Stimulated activated CD4-positive, alpha-beta T cell treated with anti-CD3 and anti-CD28 coated beads, TNF-alpha, amount 100 ng/mL, for 4 hours (primary cell): ENCODE results near the gene RASA2.
A peak's percentile ranks its signal among the peaks of the same experiment; 100 is the strongest.

Source experiments
- DNase-seq, 3 experiments: peaks; one replicate each; pipeline ENCODE4 v3.0.0-alpha.2; 2020; ENCODE audit warnings: low read depth in 3 of 3

Gene RASA2

DNA sequence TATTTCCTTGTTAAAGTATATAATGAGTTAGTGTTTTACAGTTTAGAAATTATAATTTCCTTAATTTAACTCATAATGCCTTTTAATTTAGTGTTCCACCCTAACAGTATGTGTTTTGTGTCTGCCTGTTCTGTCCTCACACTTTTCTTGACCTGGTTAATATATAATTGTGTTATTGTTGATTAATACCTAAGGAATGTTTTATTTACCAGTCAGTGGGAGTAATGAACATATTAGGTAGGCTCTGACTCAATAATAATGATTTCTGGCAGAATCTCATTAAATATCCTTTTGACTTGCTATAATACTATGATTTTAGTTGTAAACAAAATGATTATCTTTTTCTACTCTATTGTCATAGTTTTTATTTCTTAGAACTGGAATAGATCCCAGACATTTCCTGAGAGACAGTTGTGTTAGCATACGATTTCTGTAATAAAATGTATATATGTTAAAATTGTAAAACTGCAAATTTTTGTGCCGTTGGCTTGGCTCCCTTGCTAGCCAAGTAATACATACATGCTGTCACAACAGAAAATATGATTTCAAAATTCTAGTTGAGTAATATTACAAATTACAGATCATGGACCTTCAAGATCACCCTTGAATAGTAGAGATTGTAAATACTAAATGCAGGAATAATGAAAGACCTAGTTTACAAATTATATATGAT is 51.9 kb downstream of the RASA2 start:
- no peak for DNase-seq

DNA sequence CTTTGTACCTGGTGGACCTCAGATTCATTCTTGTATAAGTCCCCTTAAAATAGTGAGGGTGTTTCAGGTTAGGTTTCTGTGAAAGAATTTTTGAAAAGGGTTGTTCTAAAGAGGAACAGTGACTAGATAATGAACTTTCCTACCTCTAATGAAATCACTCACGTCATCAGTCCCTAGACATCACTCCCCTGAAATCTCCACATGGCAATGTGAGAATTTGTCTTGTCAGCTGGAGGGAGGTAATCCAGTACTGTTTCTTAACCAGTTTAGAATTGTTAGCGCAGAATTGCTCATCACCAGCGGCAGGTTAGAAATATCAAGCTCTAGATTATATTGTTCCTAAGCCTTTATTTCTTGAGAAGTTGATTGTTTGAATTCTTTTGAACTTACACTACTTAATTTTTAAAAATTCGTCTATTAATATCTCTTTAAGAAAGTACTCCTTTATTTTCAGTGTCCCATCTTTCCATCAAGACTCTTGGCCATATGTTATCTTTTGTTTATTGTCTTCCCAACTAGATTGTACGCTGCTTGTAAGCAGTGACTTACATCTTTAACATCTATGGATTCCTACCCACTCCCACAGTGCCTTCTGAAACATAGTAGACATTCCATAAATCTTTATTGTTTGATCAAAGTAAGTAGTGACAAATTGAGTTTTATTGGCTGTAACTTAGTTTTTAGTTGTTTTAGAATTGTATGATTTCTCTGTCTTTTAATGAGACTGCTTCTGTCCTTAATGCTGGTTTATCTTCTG is 52.8 kb downstream of the RASA2 start:
- DNase-seq = no peak

DNA sequence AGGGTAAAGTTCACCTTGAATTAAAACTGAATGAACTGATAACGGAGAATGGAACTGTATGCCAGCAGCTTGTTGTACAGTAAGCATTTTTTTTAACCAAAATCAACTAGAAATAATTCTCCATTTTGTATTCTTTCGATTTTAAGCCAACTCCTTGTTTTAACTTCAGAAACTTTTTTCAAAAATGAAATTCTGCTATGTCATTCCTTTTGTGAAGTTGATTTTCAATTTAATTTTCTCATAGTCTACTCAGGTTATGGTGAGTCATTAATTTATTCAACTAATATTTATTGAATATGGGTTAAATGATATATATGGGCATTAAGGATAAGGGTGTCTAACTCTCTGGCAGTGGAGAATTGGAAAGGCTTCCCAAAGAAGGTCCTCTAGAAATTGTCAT is 53.7 kb downstream of the RASA2 start:
- DNase-seq = no peak

DNA sequence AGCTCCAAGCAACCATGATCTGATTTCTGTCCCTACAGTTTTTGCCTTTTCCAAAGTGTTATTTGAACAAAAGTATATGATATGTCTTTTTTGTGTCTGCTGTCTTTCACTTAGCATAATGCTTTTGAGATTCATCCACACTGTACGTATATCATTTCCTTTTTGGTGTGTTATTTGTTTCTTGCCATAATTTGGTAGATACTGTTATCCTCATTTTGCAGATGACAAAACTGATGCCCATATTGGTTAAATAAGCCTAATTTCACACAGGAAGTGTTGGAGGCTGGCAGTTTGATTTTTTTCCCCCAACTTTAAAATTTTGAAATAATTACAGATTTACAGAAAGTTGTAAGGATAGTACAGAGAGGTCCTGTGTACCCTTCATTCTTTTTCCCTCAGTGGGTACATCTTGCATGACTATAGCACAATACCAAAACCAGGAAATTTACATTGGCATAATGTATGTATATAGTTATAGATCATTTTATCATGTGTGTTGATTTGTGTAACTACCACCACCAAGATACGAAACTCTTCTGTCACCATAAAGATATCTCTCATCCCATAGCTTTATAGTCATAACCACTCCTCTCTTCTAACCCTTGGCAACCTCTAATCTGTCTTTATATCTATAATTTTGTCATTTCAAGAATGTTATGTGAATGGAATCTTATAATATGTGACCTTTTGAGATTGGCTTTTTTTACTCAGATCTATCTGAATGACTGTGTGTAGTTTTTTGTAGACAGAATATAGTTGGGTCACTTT is 55.6 kb downstream of the RASA2 start:
- DNase-seq = no peak

DNA sequence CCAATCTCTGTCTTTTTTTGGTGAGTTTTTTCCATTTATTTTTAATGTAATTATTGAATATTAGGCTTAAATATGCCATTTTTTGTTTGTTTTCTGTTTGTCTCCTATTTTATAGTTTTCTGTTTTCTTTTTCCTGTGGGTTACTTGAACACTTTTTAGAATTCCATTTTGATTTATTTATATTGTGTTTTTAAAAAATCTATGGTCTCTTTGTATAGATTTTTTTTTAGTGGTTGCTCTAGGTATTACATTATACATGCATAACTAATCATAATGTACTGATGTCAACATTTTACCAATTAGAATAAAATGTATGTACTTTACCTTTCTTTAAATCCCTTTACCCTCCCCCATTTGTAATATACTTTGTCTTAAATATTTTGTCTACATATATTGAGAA is 56.2 kb downstream of the RASA2 start:
- no peak for DNase-seq

DNA sequence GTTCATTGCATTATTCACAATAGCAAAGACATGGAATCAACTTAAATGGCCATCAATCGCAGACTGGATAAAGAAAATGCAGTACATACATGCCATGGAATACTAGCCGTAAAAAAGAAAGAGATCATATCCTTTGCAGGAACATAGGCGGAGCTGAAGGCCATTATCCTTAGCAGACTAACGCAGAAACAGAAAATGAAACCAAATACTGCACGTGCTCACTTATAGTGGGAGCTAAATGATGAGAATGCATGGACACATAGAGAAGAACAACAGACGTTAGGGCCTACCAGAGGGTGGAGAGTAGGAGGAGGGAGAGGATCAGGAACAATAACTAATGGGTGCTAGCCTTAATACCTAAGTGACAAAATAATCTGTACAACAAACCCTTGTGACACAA is 57.9 kb downstream of the RASA2 start:
- no peak for DNase-seq

DNA sequence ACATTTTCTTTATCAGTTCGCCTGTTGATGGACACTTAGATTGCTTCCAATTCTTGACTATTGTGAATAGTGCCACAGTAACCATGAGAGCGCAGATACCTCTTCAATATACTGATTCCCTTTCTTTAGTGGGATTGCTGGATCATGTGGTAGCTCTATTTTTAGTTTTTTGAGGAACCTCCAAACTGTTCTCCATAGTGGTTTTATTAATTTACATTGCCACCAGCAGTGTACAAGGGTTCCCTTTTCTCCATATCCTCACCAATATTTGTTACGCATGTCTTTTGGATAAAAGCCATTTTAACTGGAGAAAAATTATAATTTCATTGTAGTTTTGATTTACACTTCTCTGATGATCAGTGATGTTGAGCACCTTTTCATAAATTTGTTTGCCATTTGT is 59.3 kb downstream of the RASA2 start:
- no peak for DNase-seq

DNA sequence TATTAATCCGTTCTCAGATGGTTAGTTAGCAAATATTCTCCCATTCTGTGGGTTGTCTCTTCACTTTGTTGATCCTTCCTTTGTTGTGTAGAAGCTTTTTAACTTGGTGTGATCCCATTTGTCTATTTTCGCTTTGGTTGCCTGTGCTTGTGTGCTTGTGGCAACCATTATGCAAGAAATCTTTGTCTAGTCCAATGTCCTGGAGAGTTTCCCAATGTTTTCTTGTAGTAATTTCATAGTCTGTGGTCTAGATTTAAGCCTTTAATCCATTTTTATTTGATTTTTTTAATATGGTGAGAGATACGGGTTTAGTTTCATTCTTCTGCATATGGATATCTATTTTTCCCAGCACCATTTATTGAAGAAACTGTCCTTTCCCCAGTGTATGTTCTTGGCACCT is 59.8 kb downstream of the RASA2 start:
- no peak for DNase-seq

DNA sequence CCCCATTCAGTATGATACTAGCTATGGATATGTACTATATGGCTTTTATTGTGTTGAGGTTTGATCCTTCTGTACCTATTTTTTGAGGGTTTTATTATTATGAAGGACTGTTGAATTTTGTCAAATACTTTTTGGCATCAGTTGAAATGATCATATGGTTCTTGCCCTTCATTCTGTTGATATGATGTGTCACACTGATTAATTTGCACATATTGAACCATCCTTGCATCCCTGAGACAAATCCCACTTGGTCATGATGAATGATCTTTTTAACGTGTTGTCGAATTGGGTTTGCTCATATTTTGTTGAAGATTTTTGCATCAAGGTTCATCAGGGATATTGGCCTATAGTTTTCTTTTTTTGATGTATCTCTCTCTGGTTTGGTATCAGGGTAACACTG is 61.0 kb downstream of the RASA2 start:
- DNase-seq = no peak

DNA sequence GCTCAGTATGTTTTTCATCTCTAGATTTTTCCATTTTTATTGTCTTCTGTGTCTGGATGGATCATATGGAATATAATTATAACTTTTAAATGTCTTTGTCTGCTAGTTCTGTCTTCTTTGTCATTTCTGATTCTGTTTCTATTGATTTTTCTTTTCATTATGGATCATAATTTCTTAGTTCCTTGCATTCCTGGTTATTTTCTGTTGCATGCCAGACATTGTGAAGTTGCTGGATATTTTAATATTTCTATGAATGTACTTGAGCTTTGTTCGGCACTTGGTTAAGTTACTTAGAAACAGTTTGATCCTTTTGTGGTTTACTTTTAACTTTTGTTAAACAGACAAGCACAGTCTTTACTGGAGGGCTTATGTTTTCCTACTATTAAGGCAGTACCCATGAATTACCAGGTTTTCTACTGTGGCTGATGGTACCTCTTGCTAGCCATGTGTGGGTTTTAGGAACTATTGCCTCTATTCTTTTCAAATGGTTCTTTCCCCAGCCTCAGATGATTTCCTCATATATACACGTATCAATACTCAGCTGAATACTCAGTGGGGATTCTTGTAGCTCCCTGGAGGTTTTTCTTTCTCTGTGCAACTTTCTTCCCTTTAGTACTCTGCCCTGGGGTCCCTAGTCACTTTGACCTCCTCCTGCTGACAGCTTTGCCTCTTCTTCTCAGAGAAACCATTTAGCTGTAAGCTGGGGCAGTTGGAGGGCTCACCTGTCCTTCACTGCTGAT is 64.3 kb downstream of the RASA2 start:
- DNase-seq = no peak

DNA sequence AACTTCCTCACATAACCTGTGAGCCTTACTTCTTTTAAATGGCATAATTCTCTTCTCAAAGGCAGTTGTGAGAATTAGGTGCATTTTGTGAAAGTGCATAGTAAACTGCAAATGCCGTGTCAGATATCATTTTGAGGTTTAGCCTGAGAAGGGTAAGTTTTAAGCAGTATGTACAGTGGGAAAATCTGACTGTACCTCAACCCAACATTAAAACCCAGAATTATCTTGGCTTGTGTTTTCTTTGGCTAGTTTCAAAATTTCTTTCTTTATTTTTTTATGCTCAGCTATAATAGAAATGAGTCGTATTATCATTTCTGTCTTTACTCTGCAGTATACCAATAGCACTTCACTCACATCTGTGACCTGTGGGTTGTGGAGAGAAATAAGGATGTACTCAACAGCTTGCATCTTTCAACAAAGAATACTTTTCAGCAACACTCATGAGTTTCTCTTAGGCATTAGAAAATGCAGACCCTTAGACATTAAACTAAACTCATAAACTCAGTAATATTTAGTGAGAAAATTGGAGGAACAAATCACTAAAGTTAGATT is 65.7 kb downstream of the RASA2 start:
- DNase-seq = no peak

DNA sequence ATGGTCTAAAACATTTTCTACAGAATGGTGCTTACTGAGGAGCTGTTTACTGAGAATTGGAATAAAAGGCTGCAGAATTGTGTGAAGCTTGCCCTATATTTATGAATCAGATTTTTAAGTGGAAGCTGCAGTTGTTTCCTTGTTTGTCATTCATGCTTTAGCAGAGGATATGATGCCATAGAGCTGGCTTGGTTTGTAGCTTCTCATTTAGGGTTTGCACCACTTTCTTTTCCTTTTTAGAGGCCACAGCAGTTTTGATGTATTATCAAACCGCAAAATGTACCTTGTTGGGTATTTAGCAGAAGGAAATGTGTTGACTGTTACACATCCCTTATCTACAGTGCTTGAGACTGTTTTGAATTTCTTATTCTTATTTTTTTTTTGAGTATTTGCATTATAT is 66.2 kb downstream of the RASA2 start:
- no peak for DNase-seq

DNA sequence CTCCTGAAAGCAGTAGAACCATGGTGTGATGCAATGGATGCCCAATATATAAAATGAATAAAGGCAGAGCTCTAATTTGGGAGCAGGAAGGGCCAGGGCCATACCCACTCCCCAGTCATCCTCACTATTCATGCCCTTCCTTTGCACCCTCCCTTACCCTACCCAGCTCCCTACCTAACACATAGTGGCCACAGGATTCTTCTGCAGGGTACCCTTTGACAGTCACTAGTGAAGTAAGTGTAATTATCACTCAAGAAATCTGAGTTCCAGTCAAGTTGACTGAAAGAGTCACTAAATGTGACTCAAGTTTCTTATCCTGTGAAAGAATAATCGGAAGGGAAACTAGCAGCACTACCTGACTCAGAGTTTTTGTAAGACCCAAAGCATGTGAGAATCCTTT is 69.2 kb downstream of the RASA2 start:
- no peak for DNase-seq

DNA sequence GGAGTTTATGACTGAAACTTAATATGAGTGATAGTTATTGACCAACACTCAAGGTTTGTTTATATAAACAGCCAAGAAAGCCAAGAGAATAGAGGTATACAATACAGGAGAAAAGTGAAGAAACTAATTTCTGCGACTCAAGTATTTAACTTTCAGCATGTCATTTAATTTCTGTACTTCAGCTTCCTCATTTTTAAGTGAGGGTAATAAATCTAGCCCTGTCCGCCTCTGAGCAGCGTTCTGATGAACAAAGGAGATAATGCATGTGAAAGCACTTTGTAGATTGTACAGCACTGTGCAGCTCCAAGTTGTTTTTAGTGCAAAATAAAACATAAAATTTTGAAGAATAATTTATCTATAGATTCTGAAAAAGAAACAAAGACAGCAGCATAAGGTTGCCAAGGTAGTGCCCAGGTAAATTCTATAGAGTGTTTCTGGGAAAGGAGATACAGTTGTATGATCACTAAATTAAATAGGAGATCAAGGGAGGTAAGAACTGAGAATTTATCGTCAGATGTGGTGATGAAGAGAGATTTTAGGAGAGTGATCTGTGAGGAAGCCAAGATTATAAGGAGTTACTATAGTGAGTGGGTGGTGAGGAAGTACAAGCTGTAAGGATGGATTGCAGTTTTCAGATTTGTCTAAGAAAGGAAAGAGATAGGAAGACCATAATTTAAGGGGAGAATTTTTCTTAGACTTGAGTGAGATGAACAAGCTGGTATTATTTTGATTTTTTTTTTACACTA is 71.3 kb downstream of the RASA2 start:
- DNase-seq = no peak

DNA sequence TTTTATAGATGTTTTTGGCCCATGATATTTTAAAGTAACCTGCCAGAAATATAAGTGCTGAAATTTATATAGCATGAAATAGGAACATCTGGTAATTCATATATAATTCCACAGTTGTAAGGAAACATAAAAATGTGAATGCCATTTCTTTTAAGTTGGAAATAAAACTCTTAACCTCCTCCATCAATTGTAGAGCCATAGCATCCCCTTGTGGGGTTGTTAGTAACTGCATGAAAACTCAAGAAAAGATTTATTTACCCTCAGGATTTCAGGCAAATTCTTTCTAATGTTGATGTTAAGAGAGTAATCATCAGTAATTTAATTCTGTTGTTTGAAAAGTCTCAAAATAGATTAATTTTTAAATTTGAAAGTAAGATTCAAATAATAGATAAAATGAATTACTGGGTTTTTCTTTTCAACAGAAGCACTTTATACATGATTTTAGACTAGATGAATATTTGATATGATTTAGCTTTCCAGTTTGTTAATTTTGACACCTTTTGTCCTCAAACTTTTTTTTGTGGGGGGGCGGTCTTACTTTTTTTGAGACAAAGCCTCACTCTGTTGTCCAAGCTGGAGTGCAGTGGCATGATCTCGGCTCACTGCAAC is 74.7 kb downstream of the RASA2 start:
- DNase-seq = peak in 1 of 3 experiments; percentile 26

DNA sequence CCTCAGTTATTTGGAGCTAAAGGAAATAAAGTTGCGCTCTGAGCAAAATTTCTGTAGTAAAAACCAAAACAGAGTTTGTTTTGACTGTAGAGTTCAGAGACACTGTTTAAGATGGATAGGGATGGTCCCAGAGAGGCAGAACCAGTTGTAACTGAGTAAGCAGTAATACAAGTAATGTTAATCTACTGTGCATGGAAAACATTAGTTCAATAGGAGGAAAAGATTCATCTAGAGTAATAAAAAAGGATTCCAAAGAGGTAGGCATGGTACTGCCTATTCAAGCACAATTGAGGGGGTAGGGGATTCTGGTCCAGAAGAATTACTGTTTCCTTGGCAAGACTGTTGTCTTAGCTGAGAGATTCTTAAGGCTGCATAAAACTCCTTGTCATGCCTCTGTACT is 77.4 kb downstream of the RASA2 start:
- no peak for DNase-seq

DNA sequence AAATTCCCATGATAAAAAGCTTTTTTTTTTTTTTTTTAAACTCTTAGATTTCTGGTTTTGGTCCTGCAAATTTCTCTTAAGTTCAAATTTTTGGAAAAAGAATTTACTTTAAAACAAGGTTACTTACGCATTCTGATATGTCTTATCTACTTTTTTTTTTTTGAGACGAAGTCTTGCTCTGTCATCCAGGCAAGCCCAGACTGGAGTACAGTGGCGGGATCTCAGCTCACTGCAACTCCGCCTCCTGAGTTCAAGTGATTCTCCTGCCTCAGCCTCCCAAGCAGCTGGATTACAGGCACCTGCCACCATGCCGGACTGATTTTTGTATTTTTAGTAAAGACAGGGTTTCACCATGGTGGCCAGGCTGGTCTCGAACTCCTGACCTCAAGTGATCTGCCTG is 83.2 kb downstream of the RASA2 start:
- DNase-seq = no peak

DNA sequence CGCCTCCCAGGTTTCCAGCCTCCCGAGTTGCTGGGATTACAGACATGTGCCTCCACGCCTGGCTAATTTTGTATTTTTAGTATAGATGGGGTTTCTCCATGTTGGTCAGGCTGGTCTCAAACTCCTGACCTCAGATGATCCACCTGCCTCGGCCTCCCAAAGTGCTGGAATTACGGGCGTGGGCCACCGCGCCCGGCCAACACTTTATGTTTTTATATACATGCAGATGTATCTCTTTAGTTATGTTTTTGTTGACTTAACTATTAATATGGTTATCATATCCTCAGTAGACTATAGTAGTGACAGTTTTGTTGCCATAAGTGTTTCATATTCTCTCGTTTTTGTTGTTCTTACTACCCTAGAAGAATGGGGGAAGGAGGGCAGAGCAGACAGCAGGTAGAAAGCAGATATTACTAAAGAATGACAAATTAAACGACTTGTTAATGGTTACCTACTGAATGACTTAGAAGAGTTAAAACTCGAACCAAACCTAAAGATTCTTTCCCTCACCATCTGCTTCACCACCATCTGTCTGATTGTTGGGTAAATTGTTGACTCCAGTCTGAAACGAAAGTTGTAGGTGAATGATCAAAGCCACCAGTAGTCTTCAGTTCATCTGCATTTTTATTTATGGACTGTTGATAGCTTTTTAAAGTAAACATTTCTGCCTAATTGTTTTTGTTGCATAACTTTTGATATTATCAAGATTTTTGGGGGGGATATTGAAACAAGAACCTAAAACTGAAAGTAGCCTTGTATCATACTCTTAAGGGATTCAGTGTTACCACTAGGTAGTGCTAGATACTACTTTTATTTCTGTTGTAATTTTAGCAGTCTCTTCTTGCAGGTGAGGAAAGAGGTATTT is 89.3 kb downstream of the RASA2 start:
- no peak for DNase-seq

DNA sequence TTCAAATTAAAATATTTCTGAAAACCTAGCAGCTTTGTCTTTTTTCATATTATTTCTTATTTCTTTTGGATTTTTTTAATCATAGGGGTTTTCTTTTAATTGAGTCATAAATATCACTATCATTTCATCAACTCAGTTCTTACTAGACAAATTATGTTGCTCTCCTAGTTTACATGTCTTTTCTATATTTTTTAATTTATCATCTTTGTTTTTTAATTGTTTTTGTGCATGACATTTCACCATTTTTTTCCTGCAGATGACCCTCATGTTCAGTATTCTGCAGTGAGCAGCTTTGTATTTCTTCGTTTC is 89.9 kb downstream of the RASA2 start:
- DNase-seq = no peak
